ENCODE results near the gene TLE3. TPM values are rescaled to one million over a fixed set of nuclear protein-coding genes. Genes with fewer than 3 reads are reported as not detected.
A peak's percentile ranks its signal among the peaks of the same experiment; 100 is the strongest.

TLE3 gene
- total and polyA plus RNA-seq, 2 donors (not counting 1 experiment from before 2014, with no cell fraction given): 14.6 to 16.5 TPM

DNA sequence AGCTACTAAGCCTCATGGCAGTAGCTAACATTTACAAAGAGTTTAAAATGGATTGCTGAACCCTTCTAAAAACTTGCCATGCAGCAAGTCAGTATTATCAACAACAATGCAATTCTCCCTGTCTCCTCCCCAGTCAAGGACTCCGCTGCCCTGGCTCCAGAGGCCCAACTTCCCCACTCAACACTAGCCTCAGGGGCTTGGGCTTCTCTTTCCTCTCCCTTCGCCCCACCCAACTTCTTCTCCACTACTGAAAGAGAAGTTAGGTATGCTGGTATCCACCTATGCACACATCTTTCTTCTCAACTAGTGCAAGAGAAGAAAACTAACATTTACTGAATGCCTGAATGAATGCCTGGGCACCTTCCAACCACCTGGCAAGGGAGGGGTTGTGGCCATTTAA is 30.7 kb downstream of the TLE3 start:
- peaks cover 11% of the 10 kb centered on the region for H3K36me3 ChIP-seq (ENCODE audit: control insufficient read depth, insufficient read depth, low read length)
- TF ChIP-seq, protein P1, sequence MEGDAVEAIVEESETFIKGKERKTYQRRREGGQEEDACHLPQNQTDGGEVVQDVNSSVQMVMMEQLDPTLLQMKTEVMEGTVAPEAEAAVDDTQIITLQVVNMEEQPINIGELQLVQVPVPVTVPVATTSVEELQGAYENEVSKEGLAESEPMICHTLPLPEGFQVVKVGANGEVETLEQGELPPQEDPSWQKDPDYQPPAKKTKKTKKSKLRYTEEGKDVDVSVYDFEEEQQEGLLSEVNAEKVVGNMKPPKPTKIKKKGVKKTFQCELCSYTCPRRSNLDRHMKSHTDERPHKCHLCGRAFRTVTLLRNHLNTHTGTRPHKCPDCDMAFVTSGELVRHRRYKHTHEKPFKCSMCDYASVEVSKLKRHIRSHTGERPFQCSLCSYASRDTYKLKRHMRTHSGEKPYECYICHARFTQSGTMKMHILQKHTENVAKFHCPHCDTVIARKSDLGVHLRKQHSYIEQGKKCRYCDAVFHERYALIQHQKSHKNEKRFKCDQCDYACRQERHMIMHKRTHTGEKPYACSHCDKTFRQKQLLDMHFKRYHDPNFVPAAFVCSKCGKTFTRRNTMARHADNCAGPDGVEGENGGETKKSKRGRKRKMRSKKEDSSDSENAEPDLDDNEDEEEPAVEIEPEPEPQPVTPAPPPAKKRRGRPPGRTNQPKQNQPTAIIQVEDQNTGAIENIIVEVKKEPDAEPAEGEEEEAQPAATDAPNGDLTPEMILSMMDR (conservative IDR thresholded peaks at IDR 0.05 in 1 of 2, IDR thresholded peaks at IDR 0.05 in 1 of 2; ENCODE audit: low read depth in 1 of 2, low read length in 2 of 2): no peak
- TF ChIP-seq EZH2 (IDR thresholded peaks at IDR 0.05; ENCODE audit: low read length, missing control alignments): no peak
- H3K4me1 ChIP-seq (ENCODE audit: control insufficient read depth, extremely low read depth, insufficient read depth, low read length): peaks cover 22% of the 10 kb centered on the region

DNA sequence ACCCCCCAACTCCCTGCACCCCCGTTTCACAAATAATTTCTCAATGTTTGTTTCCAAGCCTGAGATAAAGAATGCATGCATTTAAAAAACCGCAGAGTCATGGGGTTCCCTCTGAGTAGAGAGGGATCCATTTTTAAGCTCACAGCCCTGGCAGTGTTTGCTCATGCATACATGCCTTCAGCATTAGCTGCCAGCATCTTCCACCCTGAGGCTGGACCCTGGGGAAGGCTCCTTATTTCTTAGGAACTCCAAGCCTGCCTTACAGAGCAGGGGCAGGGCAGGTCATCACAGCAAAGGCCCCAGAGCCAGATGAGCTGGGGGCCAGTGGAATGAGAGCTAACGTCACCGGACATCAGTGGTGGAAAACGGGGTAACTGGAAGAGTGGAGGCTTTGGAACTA is 31.3 kb downstream of the TLE3 start:
- TF ChIP-seq, protein P1 (conservative IDR thresholded peaks at IDR 0.05 in 1 of 2, IDR thresholded peaks at IDR 0.05 in 1 of 2; ENCODE audit: low read depth in 1 of 2, low read length in 2 of 2): no peak
- TF ChIP-seq EZH2 (IDR thresholded peaks at IDR 0.05; ENCODE audit: low read length, missing control alignments): no peak
- H3K36me3 ChIP-seq (ENCODE audit: control insufficient read depth, insufficient read depth, low read length): peaks cover 8% of the 10 kb centered on the region
- peaks cover 2% of the 10 kb centered on the region for H4K20me1 ChIP-seq (ENCODE audit: control insufficient read depth, extremely low read depth, insufficient read depth, low read length)
- no peak overlapping the region for H3K27ac ChIP-seq (ENCODE audit: insufficient read depth, low read length)
- H3K9ac ChIP-seq (ENCODE audit: insufficient read depth, low read length): no peak overlapping the region
- H3K27me3 ChIP-seq (ENCODE audit: control insufficient read depth, insufficient read depth, low read length): no peaks in the 10 kb centered on the region
- H3K4me1 ChIP-seq (ENCODE audit: control insufficient read depth, extremely low read depth, insufficient read depth, low read length): peaks cover 26% of the 10 kb centered on the region
- DNase-seq (ENCODE audit: low read depth in 2 of 2): peak in 1 of 2 donors; percentile 8
- no peak overlapping the region for H3K4me2 ChIP-seq (ENCODE audit: extremely low read depth, insufficient read depth, low read length)
- no peaks in the 10 kb centered on the region for H3K9me3 ChIP-seq (ENCODE audit: control insufficient read depth, insufficient read depth, low read depth, low read length)
- no peak overlapping the region for H3K4me3 ChIP-seq (replicated peaks in 1 of 4; ENCODE audit: control extremely low read depth in 1 of 4, insufficient read depth in 1 of 4, low read depth in 3 of 4, low read length in 4 of 4)
- no peak overlapping the region for H2AFZ ChIP-seq (ENCODE audit: low read length)
- H3K79me2 ChIP-seq (ENCODE audit: control insufficient read depth, insufficient read depth, low read length): no peaks in the 10 kb centered on the region

More for the DNA sequence above, 30.7 kb downstream of the TLE3 start:
- Histone ChIP-seq H3K79me2 (ENCODE audit: control insufficient read depth, insufficient read depth, low read length) (no peaks in the 10 kb centered on the region), H3K4me2 (ENCODE audit: extremely low read depth, insufficient read depth, low read length) (no peak overlapping the region), H3K9me3 (ENCODE audit: control insufficient read depth, insufficient read depth, low read depth, low read length) (no peaks in the 10 kb centered on the region), H2AFZ (ENCODE audit: low read length) (no peak overlapping the region), H3K27ac (ENCODE audit: insufficient read depth, low read length) (no peak overlapping the region), H3K9ac (ENCODE audit: insufficient read depth, low read length) (no peak overlapping the region), H3K27me3 (ENCODE audit: control insufficient read depth, insufficient read depth, low read length) (no peaks in the 10 kb centered on the region), H3K4me3 (replicated peaks in 1 of 4; ENCODE audit: control extremely low read depth in 1 of 4, insufficient read depth in 1 of 4, low read depth in 3 of 4, low read length in 4 of 4) (no peak overlapping the region), H4K20me1 (ENCODE audit: control insufficient read depth, extremely low read depth, insufficient read depth, low read length) (no peaks in the 10 kb centered on the region)
- no peak for DNase-seq (ENCODE audit: low read depth in 2 of 2)

DNA sequence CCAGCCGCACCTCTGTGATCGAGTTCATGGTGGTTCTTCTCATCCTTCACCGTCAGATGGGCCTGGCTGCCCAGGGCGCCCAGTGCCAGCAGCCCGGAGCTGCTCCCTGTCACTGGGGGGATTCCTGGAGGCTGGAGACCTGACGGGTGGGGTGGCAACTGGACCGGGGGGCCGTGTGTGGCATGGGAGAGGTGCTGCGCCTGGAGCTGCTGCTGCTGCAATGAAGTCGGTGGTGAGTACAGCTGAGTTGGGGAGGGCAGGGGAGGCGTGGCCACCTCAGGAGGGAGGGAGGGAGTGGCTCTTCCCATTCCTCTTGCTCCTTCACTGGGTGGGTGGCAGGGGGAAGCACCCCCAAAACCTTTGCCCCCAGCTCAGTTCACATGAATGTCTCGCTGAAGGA is 31.7 kb downstream of the TLE3 start:
- peaks cover 2% of the 10 kb centered on the region for H4K20me1 ChIP-seq (ENCODE audit: control insufficient read depth, extremely low read depth, insufficient read depth, low read length)
- TF ChIP-seq EZH2 (IDR thresholded peaks at IDR 0.05; ENCODE audit: low read length, missing control alignments): no peak
- TF ChIP-seq, protein P1 (conservative IDR thresholded peaks at IDR 0.05 in 1 of 2, IDR thresholded peaks at IDR 0.05 in 1 of 2; ENCODE audit: low read depth in 1 of 2, low read length in 2 of 2): no peak
- H3K9ac ChIP-seq (ENCODE audit: insufficient read depth, low read length): no peak overlapping the region
- H3K4me1 ChIP-seq (ENCODE audit: control insufficient read depth, extremely low read depth, insufficient read depth, low read length): peaks cover 26% of the 10 kb centered on the region
- H2AFZ ChIP-seq (ENCODE audit: low read length): no peak overlapping the region
- peaks cover 8% of the 10 kb centered on the region for H3K36me3 ChIP-seq (ENCODE audit: control insufficient read depth, insufficient read depth, low read length)
- no peak for DNase-seq (ENCODE audit: low read depth in 2 of 2)
- H3K27ac ChIP-seq (ENCODE audit: insufficient read depth, low read length): no peak overlapping the region
- no peaks in the 10 kb centered on the region for H3K9me3 ChIP-seq (ENCODE audit: control insufficient read depth, insufficient read depth, low read depth, low read length)
- H3K4me2 ChIP-seq (ENCODE audit: extremely low read depth, insufficient read depth, low read length): no peak overlapping the region
- H3K79me2 ChIP-seq (ENCODE audit: control insufficient read depth, insufficient read depth, low read length): no peaks in the 10 kb centered on the region
- H3K27me3 ChIP-seq (ENCODE audit: control insufficient read depth, insufficient read depth, low read length): no peaks in the 10 kb centered on the region
- no peak overlapping the region for H3K4me3 ChIP-seq (replicated peaks in 1 of 4; ENCODE audit: control extremely low read depth in 1 of 4, insufficient read depth in 1 of 4, low read depth in 3 of 4, low read length in 4 of 4)

Measured in fibroblast of lung (primary cell).